ENCODE results near the gene GPR160.
"Not testable (repeated sequence)": the region's sequence is repeated elsewhere in the genome, so short reads cannot be mapped to it uniquely, and the experiment has no call there.

Gene GPR160

GRCh38 chr3:170002879-170003278 is 34.9 kb upstream of the GPR160 start:
- no peak overlapping the region for H3K9ac ChIP-seq
- 0 out of 2 replicates have a peak, but pooled peaks cover 8% of the 10 kb centered on the region for H3K36me3 ChIP-seq
- H4K20me1 ChIP-seq, result no peaks in the 10 kb centered on the region
- H3K4me2 ChIP-seq, result peak overlapping the region; percentile 71
- no peak overlapping the region for H3K4me3 ChIP-seq
- no peaks in the 10 kb centered on the region for H3K9me3 ChIP-seq
- peak overlapping the region; percentile 62 for H3K27ac ChIP-seq
- peaks cover 41% of the 10 kb centered on the region for H3K4me1 ChIP-seq
- H3K27me3 ChIP-seq, result no peaks in the 10 kb centered on the region
- no peak for TF ChIP-seq Cebpa-rat (IDR thresholded peaks at IDR 0.05)

GRCh38 chr3:170003881-170004356 is 33.9 kb upstream of the GPR160 start:
- H3K9ac ChIP-seq, result no peak overlapping the region
- TF ChIP-seq Cebpa-rat (IDR thresholded peaks at IDR 0.05), result no peak
- H3K4me2 ChIP-seq, result no peak overlapping the region

GRCh38 chr3:170007031-170007663 is 30.6 kb upstream of the GPR160 start:
- no peaks in the 10 kb centered on the region for H3K27me3 ChIP-seq
- H3K4me2 ChIP-seq, result peak overlapping the region; percentile 30
- peaks cover 31% of the 10 kb centered on the region for H3K4me1 ChIP-seq
- H3K27ac ChIP-seq, result no peak overlapping the region
- no peak overlapping the region for H3K9ac ChIP-seq
- no peaks in the 10 kb centered on the region for H3K36me3 ChIP-seq
- H3K9me3 ChIP-seq, result no peaks in the 10 kb centered on the region
- TF ChIP-seq Cebpa-rat (IDR thresholded peaks at IDR 0.05), result no peak; the same call in 1 of the 2 replicates
- no peaks in the 10 kb centered on the region for H4K20me1 ChIP-seq
- no peak overlapping the region for H3K4me3 ChIP-seq

More at GRCh38 chr3:170003881-170004356, 33.9 kb upstream of the GPR160 start:
- Histone ChIP-seq H3K4me3 (no peak overlapping the region), H3K27ac (no peak overlapping the region), H3K36me3 (0 out of 2 replicates have a peak, but pooled peaks cover 7% of the 10 kb centered on the region), H3K4me1 (peaks cover 41% of the 10 kb centered on the region), H3K9me3 (no peaks in the 10 kb centered on the region), H3K27me3 (no peaks in the 10 kb centered on the region), H4K20me1 (no peaks in the 10 kb centered on the region)

- H3K36me3 ChIP-seq, result no peaks in the 10 kb centered on the region
- H3K9me3 ChIP-seq, result no peaks in the 10 kb centered on the region
- no peak overlapping the region for H3K4me2 ChIP-seq
- H3K4me3 ChIP-seq, result no peak overlapping the region
- H3K27me3 ChIP-seq, result no peaks in the 10 kb centered on the region
- H3K27ac ChIP-seq, result no peak overlapping the region
- no peak overlapping the region for H3K9ac ChIP-seq
- TF ChIP-seq Cebpa-rat (IDR thresholded peaks at IDR 0.05), result no peak
- H4K20me1 ChIP-seq, result no peaks in the 10 kb centered on the region
- peaks cover 14% of the 10 kb centered on the region for H3K4me1 ChIP-seq
These were observed 27.3 kb upstream of the GPR160 start for GRCh38 chr3:170010498-170010897.

GRCh38 chr3:170012683-170013400 is 25.0 kb upstream of the GPR160 start:
- H3K27ac ChIP-seq, result no peak overlapping the region
- H3K9me3 ChIP-seq, result no peaks in the 10 kb centered on the region
- H3K9ac ChIP-seq, result no peak overlapping the region
- TF ChIP-seq Cebpa-rat (IDR thresholded peaks at IDR 0.05), result no peak
- H3K27me3 ChIP-seq, result no peaks in the 10 kb centered on the region
- no peaks in the 10 kb centered on the region for H4K20me1 ChIP-seq
- no peaks in the 10 kb centered on the region for H3K4me1 ChIP-seq
- H3K4me2 ChIP-seq, result no peak overlapping the region
- no peak overlapping the region for H3K4me3 ChIP-seq
- no peaks in the 10 kb centered on the region for H3K36me3 ChIP-seq

GRCh38 chr3:170016057-170016456 is 21.7 kb upstream of the GPR160 start:
- H3K4me1 ChIP-seq, result no peaks in the 10 kb centered on the region
- no peak overlapping the region for H3K9ac ChIP-seq
- H4K20me1 ChIP-seq, result no peaks in the 10 kb centered on the region
- H3K27me3 ChIP-seq, result no peaks in the 10 kb centered on the region
- no peak for TF ChIP-seq Cebpa-rat (IDR thresholded peaks at IDR 0.05)
- no peaks in the 10 kb centered on the region for H3K9me3 ChIP-seq
- H3K36me3 ChIP-seq, result no peaks in the 10 kb centered on the region
- no peak overlapping the region for H3K4me2 ChIP-seq
- H3K27ac ChIP-seq, result no peak overlapping the region
- no peak overlapping the region for H3K4me3 ChIP-seq

- not testable (repeated sequence) for H3K9ac ChIP-seq, H3K9me3 ChIP-seq, H3K4me3 ChIP-seq, H3K27ac ChIP-seq, H4K20me1 ChIP-seq, H3K27me3 ChIP-seq, H3K36me3 ChIP-seq, H3K4me1 ChIP-seq, H3K4me2 ChIP-seq
These were observed 18.5 kb upstream of the GPR160 start for GRCh38 chr3:170019306-170019705.

GRCh38 chr3:170021083-170021482 is 16.7 kb upstream of the GPR160 start:
- H3K9me3 ChIP-seq, result no peaks in the 10 kb centered on the region
- no peak for TF ChIP-seq Cebpa-rat (IDR thresholded peaks at IDR 0.05)
- no peaks in the 10 kb centered on the region for H3K36me3 ChIP-seq
- H4K20me1 ChIP-seq, result no peaks in the 10 kb centered on the region
- H3K4me2 ChIP-seq, result no peak overlapping the region
- no peak overlapping the region for H3K4me3 ChIP-seq
- no peak overlapping the region for H3K27ac ChIP-seq
- H3K4me1 ChIP-seq, result no peaks in the 10 kb centered on the region
- no peaks in the 10 kb centered on the region for H3K27me3 ChIP-seq
- no peak overlapping the region for H3K9ac ChIP-seq

- no peak overlapping the region for H3K27ac ChIP-seq
- H3K4me1 ChIP-seq, result no peaks in the 10 kb centered on the region
- no peaks in the 10 kb centered on the region for H3K27me3 ChIP-seq
- no peaks in the 10 kb centered on the region for H4K20me1 ChIP-seq
- no peaks in the 10 kb centered on the region for H3K9me3 ChIP-seq
- no peak overlapping the region for H3K9ac ChIP-seq
- no peaks in the 10 kb centered on the region for H3K36me3 ChIP-seq
- no peak for TF ChIP-seq Cebpa-rat (IDR thresholded peaks at IDR 0.05)
- H3K4me3 ChIP-seq, result no peak overlapping the region
- H3K4me2 ChIP-seq, result no peak overlapping the region
These were observed 15.5 kb upstream of the GPR160 start for GRCh38 chr3:170022336-170022735.

GRCh38 chr3:170023165-170023564 is 14.6 kb upstream of the GPR160 start:
- Histone ChIP-seq H3K9ac (no peak overlapping the region), H3K4me1 (no peaks in the 10 kb centered on the region), H3K4me2 (no peak overlapping the region), H3K9me3 (no peaks in the 10 kb centered on the region), H3K27me3 (no peaks in the 10 kb centered on the region), H3K4me3 (no peak overlapping the region), H3K36me3 (no peaks in the 10 kb centered on the region), H4K20me1 (no peaks in the 10 kb centered on the region), H3K27ac (no peak overlapping the region)
- TF ChIP-seq Cebpa-rat (IDR thresholded peaks at IDR 0.05), result no peak

All from BLaER1 (cell line).